ENCODE data around the gene ING4.
A peak's percentile ranks its signal among the peaks of the same experiment; 100 is the strongest.

Gene ING4

GRCh38 chr12:6693832-6694355, 31.0 kb upstream of the ING4 start:
- no peak for TF ChIP-seq Cebpa-rat (IDR thresholded peaks at IDR 0.05)
- Histone ChIP-seq H3K27me3 (peaks cover 0 to 5% (median 0%) of the 10 kb centered on the region in 11 experiments; a peak in 3 of 22 replicates), H3K27ac (peak overlapping the region in 1 of 11 experiments; percentile 10; a peak in 1 of 22 replicates), H3K9me3 (replicated peaks in 1 of 11) (no peaks in the 10 kb centered on the region), H4K20me1 (peaks cover 0 to 26% (median 4%) of the 10 kb centered on the region in 11 experiments; a peak in 11 of 22 replicates), H3K9ac (peak overlapping the region in 2 of 11 experiments; percentile 12 to 27; a peak in 4 of 22 replicates), H3K36me3 (0 out of 22 replicates have a peak, but pooled peaks cover 0 to 6% (median 0%) of the 10 kb centered on the region in 11 experiments), H3K4me2 (peak overlapping the region; percentile 71 to 99 (median 93); a peak in 18 of 22 replicates), H3K4me3 (no peak overlapping the region), H3K4me1 (peaks cover 65 to 91% (median 81%) of the 10 kb centered on the region in 10 experiments)

- no peak overlapping the region for H3K27ac ChIP-seq
- peak overlapping the region in 1 of 11 experiments; percentile 0; a peak in 1 of 22 replicates for H3K9ac ChIP-seq
- H3K27me3 ChIP-seq = no peaks in the 10 kb centered on the region
- no peak for TF ChIP-seq Cebpa-rat (IDR thresholded peaks at IDR 0.05)
- H4K20me1 ChIP-seq = peaks cover 0 to 26% (median 5%) of the 10 kb centered on the region in 11 experiments; a peak in 11 of 22 replicates
- H3K4me2 ChIP-seq = no peak overlapping the region; a peak in 1 of 22 replicates
- no peaks in the 10 kb centered on the region for H3K9me3 ChIP-seq (replicated peaks in 1 of 11)
- 0 out of 22 replicates have a peak, but pooled peaks cover 0 to 6% (median 0%) of the 10 kb centered on the region in 11 experiments for H3K36me3 ChIP-seq
- peaks cover 60 to 89% (median 77%) of the 10 kb centered on the region in 10 experiments for H3K4me1 ChIP-seq
- no peak overlapping the region for H3K4me3 ChIP-seq
Measured at GRCh38 chr12:6692888-6693287, 30.0 kb upstream of the ING4 start.

- Histone ChIP-seq H4K20me1 (peaks cover 0 to 19% (median 7%) of the 10 kb centered on the region in 11 experiments; a peak in 11 of 22 replicates), H3K4me2 (peak overlapping the region; percentile 82 to 98 (median 94)), H3K9ac (peak overlapping the region in 5 of 11 experiments; percentile 0 to 35 (median 20); a peak in 6 of 22 replicates), H3K4me3 (peak overlapping the region in 2 of 10 experiments; percentile 6 to 78; a peak in 1 of 20 replicates), H3K36me3 (peaks cover 0 to 9% (median 0%) of the 10 kb centered on the region in 11 experiments; a peak in 3 of 22 replicates), H3K4me1 (peaks cover 60 to 89% (median 76%) of the 10 kb centered on the region in 10 experiments), H3K27me3 (no peaks in the 10 kb centered on the region), H3K9me3 (replicated peaks in 1 of 11) (no peaks in the 10 kb centered on the region), H3K27ac (peak overlapping the region in 7 of 11 experiments; percentile 7 to 42 (median 34); a peak in 8 of 22 replicates)
- no peak for TF ChIP-seq Cebpa-rat (IDR thresholded peaks at IDR 0.05)
Measured at GRCh38 chr12:6691473-6691872, 28.6 kb upstream of the ING4 start.

GRCh38 chr12:6688999-6689882, 26.3 kb upstream of the ING4 start, which contains the start of gene ZNF384:
Gene ZNF384, minus strand, starts transcription at chr12:6689375. Its CDS starts 9,855 bp downstream, at chr12:6679520.
- peaks cover 54 to 89% (median 70%) of the 10 kb centered on the region in 10 experiments for H3K4me1 ChIP-seq
- H3K27me3 ChIP-seq = no peaks in the 10 kb centered on the region
- peaks cover 6 to 42% (median 19%) of the 10 kb centered on the region in 11 experiments; a peak in 18 of 22 replicates for H4K20me1 ChIP-seq
- H3K9ac ChIP-seq = peak within 1 kb of the TSS; percentile 92 to 99 (median 97)
- H3K27ac ChIP-seq = peak within 1 kb of the TSS; percentile 90 to 99 (median 97)
- H3K4me2 ChIP-seq = peak within 1 kb of the TSS; percentile 88 to 99 (median 97)
- no peaks in the 10 kb centered on the region for H3K9me3 ChIP-seq (replicated peaks in 1 of 11)
- peak within 1 kb of the TSS; percentile 71 to 84 (median 78) for H3K4me3 ChIP-seq
- TF ChIP-seq Cebpa-rat (IDR thresholded peaks at IDR 0.05) = no peak
- peaks cover 3 to 29% (median 15%) of the 10 kb centered on the region in 11 experiments; a peak in 15 of 22 replicates for H3K36me3 ChIP-seq

GRCh38 chr12:6688543-6688998, 25.7 kb upstream of the ING4 start:
- Histone ChIP-seq H3K27ac (peak overlapping the region; percentile 90 to 99 (median 97)), H3K4me3 (peak overlapping the region; percentile 71 to 84 (median 78)), H4K20me1 (peaks cover 13 to 48% (median 26%) of the 10 kb centered on the region in 11 experiments; a peak in 19 of 22 replicates), H3K27me3 (no peaks in the 10 kb centered on the region), H3K9me3 (replicated peaks in 1 of 11) (no peaks in the 10 kb centered on the region), H3K4me1 (peaks cover 50 to 84% (median 66%) of the 10 kb centered on the region in 10 experiments), H3K4me2 (peak overlapping the region; percentile 88 to 99 (median 97)), H3K9ac (peak overlapping the region; percentile 92 to 99 (median 97)), H3K36me3 (peaks cover 9 to 36% (median 21%) of the 10 kb centered on the region in 11 experiments; a peak in 20 of 22 replicates)
- no peak for TF ChIP-seq Cebpa-rat (IDR thresholded peaks at IDR 0.05)

- no peaks in the 10 kb centered on the region for H3K9me3 ChIP-seq (replicated peaks in 1 of 11)
- peak overlapping the region in 1 of 10 experiments; percentile 78; a peak in 1 of 20 replicates for H3K4me3 ChIP-seq
- H3K27me3 ChIP-seq = no peaks in the 10 kb centered on the region
- H3K27ac ChIP-seq = 0 out of 22 replicates have a peak overlapping the region, but pooled peaks of 1 of the 11 experiments have one; percentile 99
- no peak for TF ChIP-seq Cebpa-rat (IDR thresholded peaks at IDR 0.05)
- H3K9ac ChIP-seq = peak overlapping the region in 6 of 11 experiments; percentile 14 to 97 (median 94); a peak in 8 of 22 replicates
- H3K4me2 ChIP-seq = peak overlapping the region; percentile 88 to 99 (median 97)
- H3K4me1 ChIP-seq = peaks cover 39 to 57% (median 52%) of the 10 kb centered on the region in 10 experiments
- H4K20me1 ChIP-seq = peaks cover 40 to 76% (median 52%) of the 10 kb centered on the region in 11 experiments; a peak in 21 of 22 replicates
- H3K36me3 ChIP-seq = peaks cover 36 to 64% (median 46%) of the 10 kb centered on the region in 11 experiments
Measured at GRCh38 chr12:6685814-6686213, 22.9 kb upstream of the ING4 start.

- TF ChIP-seq Cebpa-rat (IDR thresholded peaks at IDR 0.05) = no peak
- Histone ChIP-seq H3K36me3 (peaks cover 48 to 76% (median 58%) of the 10 kb centered on the region in 11 experiments), H3K27me3 (no peaks in the 10 kb centered on the region), H3K4me3 (no peak overlapping the region), H3K4me1 (peaks cover 32 to 50% (median 43%) of the 10 kb centered on the region in 10 experiments), H3K9me3 (replicated peaks in 1 of 11) (no peaks in the 10 kb centered on the region), H3K9ac (peak overlapping the region in 1 of 11 experiments; percentile 13; a peak in 2 of 22 replicates), H3K4me2 (peak overlapping the region in 9 of 11 experiments; percentile 3 to 99 (median 96); a peak in 8 of 22 replicates), H4K20me1 (peaks cover 46 to 88% (median 64%) of the 10 kb centered on the region in 11 experiments; a peak in 21 of 22 replicates), H3K27ac (no peak overlapping the region)
Measured at GRCh38 chr12:6684609-6685008, 21.7 kb upstream of the ING4 start.

GRCh38 chr12:6676962-6677361, 14.0 kb upstream of the ING4 start:
- peaks cover 96 to 100% (median 100%) of the 10 kb centered on the region in 11 experiments for H3K36me3 ChIP-seq
- H4K20me1 ChIP-seq = peaks cover 16 to 69% (median 37%) of the 10 kb centered on the region in 11 experiments; a peak in 19 of 22 replicates
- no peak overlapping the region for H3K4me3 ChIP-seq
- H3K9me3 ChIP-seq (replicated peaks in 1 of 11) = no peaks in the 10 kb centered on the region
- TF ChIP-seq Cebpa-rat (IDR thresholded peaks at IDR 0.05) = no peak
- no peak overlapping the region for H3K4me2 ChIP-seq
- H3K4me1 ChIP-seq = peaks cover 0 to 8% (median 0%) of the 10 kb centered on the region in 10 experiments; a peak in 2 of 20 replicates
- H3K27me3 ChIP-seq = no peaks in the 10 kb centered on the region
- no peak overlapping the region for H3K9ac ChIP-seq
- H3K27ac ChIP-seq = no peak overlapping the region

All from BLaER1 treated with 17β-estradiol and CSF1 and Interleukin-3, amounts not matched to agents 10 nM and 100 nM (cell line).